Suprapubic skin (tissue), 4 donors: ENCODE measurements around the gene B3GALT5.

Source experiments
- EP300 ChIP-seq: sonication (generic); formaldehyde crosslinking; IDR thresholded peaks from one replicate; pipeline ENCODE4 v1.6.1; 2017; ENCODE audit warnings: antibody characterized with exemption
- POLR2A ChIP-seq, 2 donors: fragments of 450-650 bp; IDR thresholded peaks; one replicate each; pipeline ENCODE4 v1.6.1; 2017; ENCODE audit warnings: antibody characterized with exemption in 2 of 2, mild to moderate bottlenecking in 2 of 2, moderate library complexity in 2 of 2
- POLR2AphosphoS5 ChIP-seq, 3 donors: sonication (generic); formaldehyde crosslinking; IDR thresholded peaks; one replicate each; pipeline ENCODE4 v1.6.1; 2017; ENCODE audit warnings: antibody characterized with exemption in 3 of 3
- TF ChIP-seq, protein P1 (sequence below), 2 donors: fragments of 200-600 bp in 1 of 2; fragments of 450-650 bp in 1 of 2; sonication (generic) in 1 of 2; IDR thresholded peaks; one replicate each; pipeline ENCODE4 v1.5.1; 2016 to 2019; ENCODE audit warnings: antibody characterized with exemption in 2 of 2, mild to moderate bottlenecking in 1 of 2, moderate library complexity in 1 of 2

DNA sequence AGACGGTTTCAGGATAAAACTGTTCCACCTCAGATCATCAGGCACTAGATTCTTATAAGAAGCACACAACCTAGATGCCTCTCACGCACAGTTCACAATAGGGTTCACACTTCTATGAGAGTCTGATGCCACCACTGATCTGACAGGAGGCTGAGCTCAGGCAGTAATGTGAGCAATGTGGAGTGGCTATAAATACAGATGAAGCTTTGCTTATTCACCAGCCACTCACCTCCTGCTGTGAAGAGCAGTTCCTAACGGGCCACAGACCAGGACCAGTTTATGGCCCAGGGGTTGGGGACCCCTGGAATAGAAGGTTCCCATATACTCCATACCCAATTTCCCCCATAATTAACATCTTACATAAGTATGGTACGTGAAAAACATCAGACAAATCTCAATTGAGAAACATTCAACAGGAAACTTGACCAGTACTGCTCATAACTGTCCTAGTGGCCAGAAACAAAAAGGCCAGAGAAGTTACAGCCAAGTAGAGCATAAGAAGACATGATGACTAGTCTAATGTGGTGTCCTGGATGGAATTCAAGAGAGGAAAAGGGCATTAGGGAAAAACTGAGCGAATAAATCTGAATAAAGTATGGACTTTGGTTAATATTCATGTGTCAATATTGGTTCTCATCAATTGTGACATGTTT lies 107.5 kb downstream of the B3GALT5 start:
- TF ChIP-seq, protein P1, sequence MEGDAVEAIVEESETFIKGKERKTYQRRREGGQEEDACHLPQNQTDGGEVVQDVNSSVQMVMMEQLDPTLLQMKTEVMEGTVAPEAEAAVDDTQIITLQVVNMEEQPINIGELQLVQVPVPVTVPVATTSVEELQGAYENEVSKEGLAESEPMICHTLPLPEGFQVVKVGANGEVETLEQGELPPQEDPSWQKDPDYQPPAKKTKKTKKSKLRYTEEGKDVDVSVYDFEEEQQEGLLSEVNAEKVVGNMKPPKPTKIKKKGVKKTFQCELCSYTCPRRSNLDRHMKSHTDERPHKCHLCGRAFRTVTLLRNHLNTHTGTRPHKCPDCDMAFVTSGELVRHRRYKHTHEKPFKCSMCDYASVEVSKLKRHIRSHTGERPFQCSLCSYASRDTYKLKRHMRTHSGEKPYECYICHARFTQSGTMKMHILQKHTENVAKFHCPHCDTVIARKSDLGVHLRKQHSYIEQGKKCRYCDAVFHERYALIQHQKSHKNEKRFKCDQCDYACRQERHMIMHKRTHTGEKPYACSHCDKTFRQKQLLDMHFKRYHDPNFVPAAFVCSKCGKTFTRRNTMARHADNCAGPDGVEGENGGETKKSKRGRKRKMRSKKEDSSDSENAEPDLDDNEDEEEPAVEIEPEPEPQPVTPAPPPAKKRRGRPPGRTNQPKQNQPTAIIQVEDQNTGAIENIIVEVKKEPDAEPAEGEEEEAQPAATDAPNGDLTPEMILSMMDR (IDR thresholded peaks at IDR 0.05): no peak
- no peak for TF ChIP-seq POLR2A (IDR thresholded peaks at IDR 0.05)
- no peak for TF ChIP-seq EP300
- TF ChIP-seq POLR2AphosphoS5 (IDR thresholded peaks at IDR 0.05): no peak
